Measurements from ENCODE around the gene UROC1. TPM values are rescaled to one million over a fixed set of nuclear protein-coding genes. Genes with fewer than 3 reads are reported as not detected.

UROC1 gene
- total and polyA plus RNA-seq, 2 of the 4 experiments (the other 2 are of a cell fraction), result not detected

DNA sequence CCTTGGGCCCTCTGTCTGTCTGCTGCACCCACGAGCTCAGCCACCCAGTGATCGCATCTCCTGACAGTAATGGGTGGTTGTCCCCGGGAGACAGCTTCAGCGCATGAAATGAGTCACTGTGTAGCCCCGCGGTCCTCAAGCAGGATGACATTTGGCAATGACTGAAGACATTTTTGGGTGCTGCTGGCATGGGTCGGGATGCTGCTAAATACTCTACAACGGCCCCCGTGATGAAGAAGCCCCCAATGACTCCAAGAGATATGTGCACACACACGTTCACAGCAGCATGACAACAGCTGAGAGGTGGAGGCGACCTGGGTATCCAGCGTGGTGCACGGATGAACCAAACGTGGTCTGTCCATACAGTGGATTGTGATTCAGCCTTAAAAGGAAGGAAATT, 24.5 kb downstream of the UROC1 start:
- no peak for ATAC-seq (ENCODE audit: low read depth)
- CTCF ChIA-PET, result no interaction called here

More for the DNA sequence above, 24.5 kb downstream of the UROC1 start:
- Histone ChIP-seq H2BK15ac (ENCODE audit: low read depth, low read length) (no peak overlapping the region), H3K36me3 (ENCODE audit: control insufficient read depth, insufficient read depth, low read length) (no peaks in the 10 kb centered on the region), H3K4ac (ENCODE audit: low read depth, low read length) (no peak overlapping the region), H2AK9ac (replicated peaks; ENCODE audit: low read depth, low read length, poor library complexity) (no peak overlapping the region), H3K4me1 (ENCODE audit: control insufficient read depth, insufficient read depth, low read length) (no peaks in the 10 kb centered on the region), H3K79me1 (ENCODE audit: low read depth in 1 of 2, low read length in 2 of 2) (no peaks in the 10 kb centered on the region), H4K8ac (ENCODE audit: low read depth in 2 of 2, low read length in 2 of 2) (no peak overlapping the region), H2BK120ac (ENCODE audit: low read depth, low read length) (no peak overlapping the region), H3K27me3 (ENCODE audit: control insufficient read depth, insufficient read depth, low read length) (peaks cover 34% of the 10 kb centered on the region; the same call in 1 of the 2 replicates), H2BK20ac (ENCODE audit: low read depth, low read length) (no peak overlapping the region), H2AK5ac (ENCODE audit: low read depth, low read length) (no peak overlapping the region), H3K14ac (replicated peaks; ENCODE audit: low read depth, low read length) (no peak overlapping the region), H4K5ac (ENCODE audit: low read depth, low read length) (no peak overlapping the region), H2BK5ac (ENCODE audit: low read depth, low read length, poor library complexity, severe bottlenecking) (no peak overlapping the region), H3K27ac (ENCODE audit: insufficient read depth, low read length) (no peak overlapping the region), H3K9me1 (ENCODE audit: insufficient read depth, low read length) (no peaks in the 10 kb centered on the region), H3K9ac (ENCODE audit: low read depth, low read length) (no peak overlapping the region), H3K56ac (ENCODE audit: extremely low read depth, insufficient read depth, low read length) (no peak overlapping the region), H3K4me2 (ENCODE audit: low read depth, low read length) (no peak overlapping the region), H3K9me3 (ENCODE audit: control insufficient read depth, insufficient read depth, low read length) (no peaks in the 10 kb centered on the region), H3K18ac (ENCODE audit: low read depth, low read length) (no peak overlapping the region), H4K91ac (ENCODE audit: insufficient read depth, low read depth, low read length) (no peak overlapping the region), H2AFZ (replicated peaks; ENCODE audit: low read length, poor library complexity) (no peak overlapping the region), H3K4me3 (ENCODE audit: insufficient read depth, low read depth, low read length) (no peak overlapping the region), H4K20me1 (ENCODE audit: insufficient read depth, low read length) (no peaks in the 10 kb centered on the region), H3K23ac (ENCODE audit: low read depth, low read length) (no peak overlapping the region)
- in situ Hi-C loops (cut with MboI; ENCODE audit: low sequenced_read_pairs) (no loop called here), intact Hi-C loops (cut with micrococcal nuclease) (no loop called here), dilution Hi-C loops (cut with HindIII; ENCODE audit: low sequenced_read_pairs, unreplicated experiment) (no loop called here)
- BruUV-seq (replicated peaks), result no TSS peak
- TF ChIP-seq CHD1 (IDR thresholded peaks at IDR 0.05; ENCODE audit: low read depth, low read length) (no peak), BHLHE40 (IDR thresholded peaks at IDR 0.05; ENCODE audit: low read depth, low read length) (no peak), MAZ (IDR thresholded peaks at IDR 0.05; ENCODE audit: borderline replicate concordance, low read depth, low read length) (no peak), RCOR1 (IDR thresholded peaks at IDR 0.05; ENCODE audit: insufficient replicate concordance, low read length) (no peak), MXI1 (IDR thresholded peaks at IDR 0.05; ENCODE audit: borderline replicate concordance, low read depth, low read length) (no peak), NFE2L2 (IDR thresholded peaks at IDR 0.05; ENCODE audit: low read depth, low read length) (no peak), POLR2A (IDR thresholded peaks at IDR 0.05; ENCODE audit: low read depth, low read length) (no peak), SMC3 (IDR thresholded peaks at IDR 0.05; ENCODE audit: low read depth, low read length) (no peak), CEBPB (IDR thresholded peaks at IDR 0.05; ENCODE audit: low read depth, low read length) (no peak), MAFK (IDR thresholded peaks at IDR 0.05; ENCODE audit: low read depth, low read length) (no peak), RAD21 (IDR thresholded peaks at IDR 0.05; ENCODE audit: low read length) (no peak), RFX5 (IDR thresholded peaks at IDR 0.05; ENCODE audit: low read depth, low read length) (no peak)
- TF ChIP-seq, protein P1, sequence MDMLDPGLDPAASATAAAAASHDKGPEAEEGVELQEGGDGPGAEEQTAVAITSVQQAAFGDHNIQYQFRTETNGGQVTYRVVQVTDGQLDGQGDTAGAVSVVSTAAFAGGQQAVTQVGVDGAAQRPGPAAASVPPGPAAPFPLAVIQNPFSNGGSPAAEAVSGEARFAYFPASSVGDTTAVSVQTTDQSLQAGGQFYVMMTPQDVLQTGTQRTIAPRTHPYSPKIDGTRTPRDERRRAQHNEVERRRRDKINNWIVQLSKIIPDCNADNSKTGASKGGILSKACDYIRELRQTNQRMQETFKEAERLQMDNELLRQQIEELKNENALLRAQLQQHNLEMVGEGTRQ (IDR thresholded peaks at IDR 0.05; ENCODE audit: low read depth, low read length), result no peak
- TF ChIP-seq, protein P2, sequence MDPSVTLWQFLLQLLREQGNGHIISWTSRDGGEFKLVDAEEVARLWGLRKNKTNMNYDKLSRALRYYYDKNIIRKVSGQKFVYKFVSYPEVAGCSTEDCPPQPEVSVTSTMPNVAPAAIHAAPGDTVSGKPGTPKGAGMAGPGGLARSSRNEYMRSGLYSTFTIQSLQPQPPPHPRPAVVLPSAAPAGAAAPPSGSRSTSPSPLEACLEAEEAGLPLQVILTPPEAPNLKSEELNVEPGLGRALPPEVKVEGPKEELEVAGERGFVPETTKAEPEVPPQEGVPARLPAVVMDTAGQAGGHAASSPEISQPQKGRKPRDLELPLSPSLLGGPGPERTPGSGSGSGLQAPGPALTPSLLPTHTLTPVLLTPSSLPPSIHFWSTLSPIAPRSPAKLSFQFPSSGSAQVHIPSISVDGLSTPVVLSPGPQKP (IDR thresholded peaks at IDR 0.05; ENCODE audit: borderline replicate concordance, low read depth, low read length), result no peak
- TF ChIP-seq, protein P3, sequence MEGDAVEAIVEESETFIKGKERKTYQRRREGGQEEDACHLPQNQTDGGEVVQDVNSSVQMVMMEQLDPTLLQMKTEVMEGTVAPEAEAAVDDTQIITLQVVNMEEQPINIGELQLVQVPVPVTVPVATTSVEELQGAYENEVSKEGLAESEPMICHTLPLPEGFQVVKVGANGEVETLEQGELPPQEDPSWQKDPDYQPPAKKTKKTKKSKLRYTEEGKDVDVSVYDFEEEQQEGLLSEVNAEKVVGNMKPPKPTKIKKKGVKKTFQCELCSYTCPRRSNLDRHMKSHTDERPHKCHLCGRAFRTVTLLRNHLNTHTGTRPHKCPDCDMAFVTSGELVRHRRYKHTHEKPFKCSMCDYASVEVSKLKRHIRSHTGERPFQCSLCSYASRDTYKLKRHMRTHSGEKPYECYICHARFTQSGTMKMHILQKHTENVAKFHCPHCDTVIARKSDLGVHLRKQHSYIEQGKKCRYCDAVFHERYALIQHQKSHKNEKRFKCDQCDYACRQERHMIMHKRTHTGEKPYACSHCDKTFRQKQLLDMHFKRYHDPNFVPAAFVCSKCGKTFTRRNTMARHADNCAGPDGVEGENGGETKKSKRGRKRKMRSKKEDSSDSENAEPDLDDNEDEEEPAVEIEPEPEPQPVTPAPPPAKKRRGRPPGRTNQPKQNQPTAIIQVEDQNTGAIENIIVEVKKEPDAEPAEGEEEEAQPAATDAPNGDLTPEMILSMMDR (conservative IDR thresholded peaks at IDR 0.05; ENCODE audit: low read depth, low read length), result no peak
- WGBS, 2 experiments (ENCODE audit: extremely low coverage in 2 of 2, insufficient read length in 1 of 2), result 78% methylated on average over 10 of the region's 14 CpGs; no CpG with 5 or more reads in 1 of the 2 experiments
- no peak for DNase-seq
- POLR2A ChIA-PET (ENCODE audit: unreplicated experiment), result no interaction called here
